Measurements from ENCODE around the gene CCDC172. TPM values are rescaled to one million over a fixed set of nuclear protein-coding genes. Genes with fewer than 3 reads are reported as not detected.

CCDC172 gene
- total and polyA plus RNA-seq, 9 donors, result not detected

- WGBS, 3 donors, result 91 to 94% (median 91%) methylated on average over 3 of the region's 3 CpGs
- intact Hi-C loops (cut with DNase I), result no loop called here
Measured at GRCh38 chr10:116402858-116403257, 78.6 kb downstream of the CCDC172 start.

GRCh38 chr10:116403740-116404250 is 79.5 kb downstream of the CCDC172 start:
- Histone ChIP-seq H3K36me3 (no peaks in the 10 kb centered on the region), H3K27me3 (no peaks in the 10 kb centered on the region), H3K9me3 (no peaks in the 10 kb centered on the region), H3K27ac (no peak overlapping the region), H3K4me1 (ENCODE audit: insufficient read depth) (no peaks in the 10 kb centered on the region), H3K4me3 (no peak overlapping the region)
- WGBS, 3 donors, result 66 to 75% (median 73%) methylated on average over 6 of the region's 6 CpGs
- no peak for DNase-seq
- intact Hi-C loops (cut with DNase I), result no loop called here
- TF ChIP-seq POLR2A (IDR thresholded peaks at IDR 0.05) (no peak), EP300 (IDR thresholded peaks at IDR 0.05) (no peak), CTCF (IDR thresholded peaks at IDR 0.05) (no peak)

More at GRCh38 chr10:116402858-116403257, 78.6 kb downstream of the CCDC172 start:
- TF ChIP-seq POLR2A (IDR thresholded peaks at IDR 0.05), result no peak
- no peak for TF ChIP-seq CTCF (IDR thresholded peaks at IDR 0.05)
- no peak for TF ChIP-seq EP300 (IDR thresholded peaks at IDR 0.05)
- Histone ChIP-seq H3K36me3 (no peaks in the 10 kb centered on the region), H3K27me3 (no peaks in the 10 kb centered on the region), H3K4me3 (no peak overlapping the region), H3K9me3 (no peaks in the 10 kb centered on the region), H3K4me1 (ENCODE audit: insufficient read depth) (no peaks in the 10 kb centered on the region), H3K27ac (no peak overlapping the region)
- DNase-seq, result no peak

- WGBS, 3 donors, result 47 to 50% (median 47%) methylated on average over 7 of the region's 7 CpGs
- no peak overlapping the region for H3K4me3 ChIP-seq
- H3K27ac ChIP-seq, result no peak overlapping the region
- TF ChIP-seq CTCF (IDR thresholded peaks at IDR 0.05) (no peak), EP300 (IDR thresholded peaks at IDR 0.05) (no peak), POLR2A (IDR thresholded peaks at IDR 0.05) (no peak)
- H3K9me3 ChIP-seq, result no peaks in the 10 kb centered on the region
- no peaks in the 10 kb centered on the region for H3K27me3 ChIP-seq
- intact Hi-C loops (cut with DNase I), result no loop called here
- no peaks in the 10 kb centered on the region for H3K4me1 ChIP-seq (ENCODE audit: insufficient read depth)
- DNase-seq, result no peak
- no peaks in the 10 kb centered on the region for H3K36me3 ChIP-seq
Measured at GRCh38 chr10:116408719-116409118, 84.5 kb downstream of the CCDC172 start.

GRCh38 chr10:116410351-116410750 is 86.1 kb downstream of the CCDC172 start:
- intact Hi-C loops (cut with DNase I), result no loop called here
- WGBS, 3 donors, result 72 to 82% (median 78%) methylated on average over 5 of the region's 5 CpGs

More at GRCh38 chr10:116410351-116410750, 86.1 kb downstream of the CCDC172 start:
- Histone ChIP-seq H3K27ac (no peak overlapping the region), H3K4me3 (no peak overlapping the region), H3K9me3 (no peaks in the 10 kb centered on the region), H3K27me3 (no peaks in the 10 kb centered on the region), H3K4me1 (ENCODE audit: insufficient read depth) (no peaks in the 10 kb centered on the region), H3K36me3 (no peaks in the 10 kb centered on the region)
- no peak for DNase-seq
- no peak for TF ChIP-seq EP300 (IDR thresholded peaks at IDR 0.05)
- TF ChIP-seq CTCF (IDR thresholded peaks at IDR 0.05), result no peak
- TF ChIP-seq POLR2A (IDR thresholded peaks at IDR 0.05), result no peak

All from ovary (tissue), 9 donors.